CD4-positive, alpha-beta T cell (primary cell): Measurements from ENCODE around the gene MCL1. TPM values are rescaled to one million over a fixed set of nuclear protein-coding genes. Genes with fewer than 3 reads are reported as not detected.
A peak's percentile ranks its signal among the peaks of the same experiment; 100 is the strongest.

ENCODE experiments used
- ATAC-seq: fragments of 200-7000 bp; cut with Tn5 transposase; one replicate; pipeline ENCODE4 v1.10.0; 2022; ENCODE audit warnings: mild to moderate bottlenecking; ENCODE audit not compliant: poor library complexity
- CTCF ChIA-PET: fragments of 350-600 bp; sonication (Branson Sonifier 250); formaldehyde crosslinking; loops from one replicate; lab custom pipeline; 2021; ENCODE audit warnings: antibody characterized with exemption, inconsistent platforms; lab: Charles Lee
- POLR2A ChIA-PET: fragments of 350-600 bp; sonication (Branson Sonifier 250); formaldehyde crosslinking; loops from one replicate; lab custom pipeline; 2021; ENCODE audit warnings: antibody characterized with exemption, inconsistent platforms; lab: Charles Lee
- DNase-seq, 14 experiments: peaks; one replicate each; pipeline ENCODE4 v3.0.0-alpha.2; 2013 to 2020; ENCODE audit warnings: mixed read lengths in 2 of 14
- H3K27ac ChIP-seq, 2 donors: one replicate each; pipeline versions ENCODE4 v1.5.1 to v1.7.0; 2013; ENCODE audit warnings: low read length in 2 of 2, low read depth in 1 of 2, mild to moderate bottlenecking in 1 of 2
- H3K27me3 ChIP-seq, 2 experiments: 1 replicate in 1 of 2; 2 replicates in 1 of 2; pipeline versions ENCODE4 v1.6.1 to v1.7.0; 2013; ENCODE audit warnings: low read length in 2 of 2, control low read depth in 1 of 2, mild to moderate bottlenecking in 1 of 2, moderate library complexity in 1 of 2; ENCODE audit not compliant: insufficient read depth in 2 of 2, control insufficient read depth in 1 of 2
- H3K36me3 ChIP-seq: one replicate; pipeline ENCODE4 v1.6.1; 2013; ENCODE audit warnings: low read length, control low read depth; ENCODE audit not compliant: insufficient read depth
- H3K4me1 ChIP-seq: one replicate; pipeline ENCODE4 v1.6.1; 2013; ENCODE audit warnings: low read length, control low read depth; ENCODE audit not compliant: insufficient read depth
- H3K4me3 ChIP-seq: one replicate; pipeline ENCODE4 v1.5.1; 2013; ENCODE audit warnings: mild to moderate bottlenecking, low read length, moderate library complexity
- H3K9me3 ChIP-seq, 2 experiments: 1 replicate in 1 of 2; 2 replicates in 1 of 2; pipeline versions ENCODE4 v1.6.1 to v1.7.0; 2013; ENCODE audit warnings: low read length in 2 of 2, mild to moderate bottlenecking in 2 of 2, control low read depth in 1 of 2, moderate library complexity in 1 of 2; ENCODE audit not compliant: control insufficient read depth in 1 of 2, insufficient read depth in 1 of 2
- H3K27ac Mint-ChIP-seq: one replicate; pipeline ENCODE4 v1.8.0; 2020; ENCODE audit warnings: mixed read lengths
- H3K27me3 Mint-ChIP-seq: one replicate; pipeline ENCODE4 v1.8.0; 2021; ENCODE audit warnings: mixed read lengths
- H3K36me3 Mint-ChIP-seq: one replicate; pipeline ENCODE4 v1.8.0; 2021; ENCODE audit warnings: low read depth, mixed read lengths
- H3K4me1 Mint-ChIP-seq: one replicate; pipeline ENCODE4 v1.8.0; 2021; ENCODE audit warnings: low read depth, mixed read lengths
- H3K4me3 Mint-ChIP-seq: one replicate; pipeline ENCODE4 v1.8.0; 2020; ENCODE audit warnings: mild to moderate bottlenecking, mixed read lengths
- H3K9me3 Mint-ChIP-seq: one replicate; pipeline ENCODE4 v1.8.0; 2020; ENCODE audit warnings: mixed read lengths
- CTCF ChIP-seq: fragments of 200-600 bp; IDR thresholded peaks from one replicate; pipeline ENCODE4 v1.8.0; 2022; ENCODE audit warnings: antibody characterized with exemption, mild to moderate bottlenecking
- intact Hi-C, 2 experiments: fragments of 100-400 bp; cut with DNase I in 1 of 2; cut with micrococcal nuclease in 1 of 2; formaldehyde crosslinking; loops; one replicate each; pipeline versions ENCODE4 v1.15.1 to v1.9.0; 2023 to 2025; cut with DNase I, micrococcal nuclease
- total RNA-seq, 174 experiments: library from RNA in 2 of 174; stranded (reverse) in 2 of 174; gene quantifications; one replicate each; pipeline ENCODE4 v1.2.3 and lab custom pipeline; 2021 to 2026

Gene MCL1
- total RNA-seq, 2 experiments from 2014 or later, result 737 to 747 TPM

DNA sequence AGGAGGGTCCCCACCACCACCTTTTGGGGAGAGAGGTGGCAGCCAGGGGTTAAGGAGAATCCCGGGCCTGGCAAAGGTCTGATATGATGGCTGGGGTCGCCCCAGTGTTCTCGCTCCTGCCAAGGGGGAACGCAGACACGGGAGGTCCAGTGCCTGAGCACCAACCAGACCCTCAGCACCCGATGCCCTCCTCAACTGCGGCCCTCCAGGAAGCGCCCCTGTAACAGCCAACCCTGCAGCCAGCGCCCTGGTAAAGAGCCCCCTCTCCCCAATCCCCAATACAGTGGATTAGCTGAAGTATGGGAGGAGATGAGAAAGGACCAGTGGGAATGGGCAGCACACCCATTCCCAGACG, 19.8 kb downstream of the MCL1 start:
- H3K9me3 Mint-ChIP-seq, result no peaks in the 10 kb centered on the region
- Histone ChIP-seq H3K4me1 (peaks cover 68% of the 10 kb centered on the region), H3K27ac (no peak overlapping the region), H3K36me3 (peaks cover 14% of the 10 kb centered on the region), H3K27me3 (no peaks in the 10 kb centered on the region), H3K4me3 (no peak overlapping the region), H3K9me3 (no peaks in the 10 kb centered on the region)
- TF ChIP-seq CTCF, result no peak
- DNase-seq (peak in 1 of 14 experiments; percentile 12), ATAC-seq (no peak)
- H3K4me1 Mint-ChIP-seq, result peaks cover 43% of the 10 kb centered on the region
- no peaks in the 10 kb centered on the region for H3K27me3 Mint-ChIP-seq
- peaks cover 33% of the 10 kb centered on the region for H3K36me3 Mint-ChIP-seq
- peak overlapping the region; percentile 96 for H3K4me3 Mint-ChIP-seq
- H3K27ac Mint-ChIP-seq, result peak overlapping the region; percentile 98
- ChIA-PET CTCF (interaction anchor here (0.5 to 6.4 kb wide), 11 partner anchors 8 to 208 kb away, joined by 3 to 183 read pairs (median 7); partner anchors contain the start of genes ENSA, GOLPH3L and MCL1), POLR2A (interaction anchor here (0.7 to 14.5 kb wide), 5 partner anchors 14 to 90 kb away, joined by 4 to 1538 read pairs (median 5); partner anchors contain the start of genes ENSA, FALEC, MCL1 and TARS2)
- intact Hi-C loops, result loop anchor here (1.0 to 5.0 kb wide), 4 partner anchors 69 to 438 kb away; partner anchors contain the start of genes ENSA (in 1 of the 2) and GOLPH3L (in 1 of the 2)

- ATAC-seq, result no peak
- Histone ChIP-seq H3K36me3 (peaks cover 14% of the 10 kb centered on the region), H3K4me3 (no peak overlapping the region), H3K27ac (no peak overlapping the region), H3K4me1 (peaks cover 62% of the 10 kb centered on the region), H3K9me3 (no peaks in the 10 kb centered on the region), H3K27me3 (no peaks in the 10 kb centered on the region)
- Mint-ChIP-seq H3K9me3 (no peaks in the 10 kb centered on the region), H3K4me1 (peaks cover 38% of the 10 kb centered on the region), H3K36me3 (peaks cover 33% of the 10 kb centered on the region), H3K4me3 (no peak overlapping the region), H3K27ac (no peak overlapping the region), H3K27me3 (no peaks in the 10 kb centered on the region)
- TF ChIP-seq CTCF, result no peak
- ChIA-PET CTCF (interaction anchor here (0.5 to 6.4 kb wide), 10 partner anchors 8 to 207 kb away, joined by 3 to 183 read pairs (median 10); partner anchors contain the start of genes ENSA, GOLPH3L and MCL1), POLR2A (interaction anchor here (0.7 to 14.5 kb wide), 5 partner anchors 15 to 91 kb away, joined by 4 to 1538 read pairs (median 5); partner anchors contain the start of genes ENSA, FALEC, MCL1 and TARS2)
- DNase-seq, result peak in 2 of 14 experiments; percentile 13 to 45
- intact Hi-C loops, result no loop called here
Observed at GRCh38 chr1:150558761-150559655, 20.4 kb downstream of the MCL1 start.

GRCh38 chr1:150558303-150558704, 21.1 kb downstream of the MCL1 start:
- peaks cover 14% of the 10 kb centered on the region for H3K36me3 ChIP-seq
- no peak overlapping the region for H3K4me3 ChIP-seq
- Mint-ChIP-seq H3K36me3 (peaks cover 30% of the 10 kb centered on the region), H3K27me3 (no peaks in the 10 kb centered on the region), H3K4me3 (no peak overlapping the region), H3K4me1 (peaks cover 31% of the 10 kb centered on the region), H3K27ac (no peak overlapping the region), H3K9me3 (no peaks in the 10 kb centered on the region)
- H3K27ac ChIP-seq, result no peak overlapping the region
- intact Hi-C loops, result no loop called here
- DNase-seq, result peak in 1 of 14 experiments; percentile 39
- no peak for ATAC-seq
- ChIA-PET POLR2A (interaction anchor here (13.8 to 14.5 kb wide), 2 partner anchors 16 to 65 kb away, joined by 501 to 1538 read pairs; partner anchors contain the start of genes ENSA and MCL1), CTCF (no interaction called here)
- no peaks in the 10 kb centered on the region for H3K27me3 ChIP-seq
- H3K4me1 ChIP-seq, result peaks cover 56% of the 10 kb centered on the region
- H3K9me3 ChIP-seq, result no peaks in the 10 kb centered on the region
- no peak for TF ChIP-seq CTCF
